HG03378 (cell line): ENCODE results near the gene ABHD3.
"Not testable (repeated sequence)": the region's sequence is repeated elsewhere in the genome, so short reads cannot be mapped to it uniquely, and the experiment has no call there.

Experiments
- ATAC-seq: cut with Tn5 transposase; IDR thresholded peaks from one replicate; pipeline ENCODE4 v1.9.1; 2021; ENCODE audit warnings: mild to moderate bottlenecking, moderate library complexity; ENCODE audit not compliant: unreplicated experiment

Gene ABHD3

GRCh38 chr18:21653361-21653760 lies 51.2 kb downstream of the ABHD3 start:
- no peak for ATAC-seq

GRCh38 chr18:21652073-21652472 lies 52.5 kb downstream of the ABHD3 start:
- no peak for ATAC-seq

GRCh38 chr18:21650311-21650710 lies 54.3 kb downstream of the ABHD3 start:
- no peak for ATAC-seq

GRCh38 chr18:21640375-21640774 lies 64.2 kb downstream of the ABHD3 start:
- not testable (repeated sequence) for ATAC-seq

GRCh38 chr18:21638822-21639221 lies 65.8 kb downstream of the ABHD3 start:
- ATAC-seq, result no peak

- ATAC-seq, result no peak
Observed at GRCh38 chr18:21636769-21637168, 67.8 kb downstream of the ABHD3 start.

GRCh38 chr18:21634588-21635199 lies 69.9 kb downstream of the ABHD3 start:
- ATAC-seq, result no peak

GRCh38 chr18:21632393-21632792 lies 72.2 kb downstream of the ABHD3 start:
- no peak for ATAC-seq

- ATAC-seq, result peak; percentile 89
Observed at GRCh38 chr18:21629089-21629832, 75.3 kb downstream of the ABHD3 start.

- not testable (repeated sequence) for ATAC-seq
Observed at GRCh38 chr18:21621640-21622039, 82.9 kb downstream of the ABHD3 start.

GRCh38 chr18:21612125-21613039 lies 92.2 kb downstream of the ABHD3 start, which contains the start of gene SNRPD1:
Gene SNRPD1, plus strand, starts transcription at chr18:21612314. Its CDS starts 116 bp downstream, at chr18:21612430.
- peak; percentile 92 for ATAC-seq

- not testable (repeated sequence) for ATAC-seq
Observed at GRCh38 chr18:21611401-21612124, 93.0 kb downstream of the ABHD3 start.

- ATAC-seq, result no peak
Observed at GRCh38 chr18:21605213-21605612, 99.4 kb downstream of the ABHD3 start.

- no peak for ATAC-seq
Observed at GRCh38 chr18:21604671-21605070, 99.9 kb downstream of the ABHD3 start.

- no peak for ATAC-seq
Observed at GRCh38 chr18:21602299-21602587, 102.3 kb downstream of the ABHD3 start.
